SIG-M5 treated with dmso at 0.1 percent for 504 hours (cell line): ENCODE measurements around the gene CCDC9B.

ENCODE experiments used
- DNase-seq: peaks from one replicate; lab custom pipeline; 2025; ENCODE audit not compliant: unreplicated experiment; lab: John Stamatoyannopoulos, UW

Gene CCDC9B

GRCh38 chr15:40331026-40331425 lies 9.7 kb downstream of the CCDC9B start:
- DNase-seq, result no peak

- no peak for DNase-seq
Measured at GRCh38 chr15:40330368-40330836, 10.3 kb downstream of the CCDC9B start.

GRCh38 chr15:40329804-40330203 lies 10.9 kb downstream of the CCDC9B start:
- DNase-seq, result no peak

GRCh38 chr15:40328751-40329150 lies 12.0 kb downstream of the CCDC9B start:
- no peak for DNase-seq

- DNase-seq, result no peak
Measured at GRCh38 chr15:40328176-40328575, 12.6 kb downstream of the CCDC9B start.

- no peak for DNase-seq
Measured at GRCh38 chr15:40327457-40327856, 13.3 kb downstream of the CCDC9B start.

GRCh38 chr15:40325700-40326099 lies 15.0 kb downstream of the CCDC9B start:
- DNase-seq, result peak; percentile 24

- no peak for DNase-seq
Measured at GRCh38 chr15:40325188-40325587, 15.6 kb downstream of the CCDC9B start.

- DNase-seq, result no peak
Measured at GRCh38 chr15:40323953-40324937, 16.5 kb downstream of the CCDC9B start.

- peak; percentile 96 for DNase-seq
Measured at GRCh38 chr15:40323239-40323952, 17.3 kb downstream of the CCDC9B start, which contains the start of gene INAFM2. Gene INAFM2 (plus strand): TSS chr15:40323692. CDS start chr15:40324056, 364 bp downstream.

GRCh38 chr15:40322531-40323238 lies 18.1 kb downstream of the CCDC9B start:
- DNase-seq, result no peak

- DNase-seq, result peak; percentile 74
Measured at GRCh38 chr15:40320931-40321371, 19.8 kb downstream of the CCDC9B start.

- DNase-seq, result no peak
Measured at GRCh38 chr15:40320409-40320808, 20.3 kb downstream of the CCDC9B start.

- no peak for DNase-seq
Measured at GRCh38 chr15:40317580-40317979, 23.2 kb downstream of the CCDC9B start.

- no peak for DNase-seq
Measured at GRCh38 chr15:40316931-40317330, 23.8 kb downstream of the CCDC9B start.

GRCh38 chr15:40314723-40315276 lies 25.9 kb downstream of the CCDC9B start:
- DNase-seq, result no peak

- DNase-seq, result peak; percentile 55
Measured at GRCh38 chr15:40313531-40314398, 27.0 kb downstream of the CCDC9B start.

- DNase-seq, result no peak
Measured at GRCh38 chr15:40312370-40313158, 28.2 kb downstream of the CCDC9B start.

- DNase-seq, result no peak
Measured at GRCh38 chr15:40310993-40311392, 29.7 kb downstream of the CCDC9B start.
